ENCODE results near the gene ZNF492.
"Not testable (repeated sequence)": the region's sequence is repeated elsewhere in the genome, so short reads cannot be mapped to it uniquely, and the experiment has no call there.

The ZNF492 gene

GRCh38 chr19:22606954-22607652 lies 27.0 kb upstream of the ZNF492 start:
- ATAC-seq (replicated peaks; ENCODE audit: extremely low read depth, poor library complexity, severe bottlenecking) = no peak
- Mint-ChIP-seq H3K36me3 (ENCODE audit: insufficient read depth) (no peaks in the 10 kb centered on the region), H3K9me3 (peaks cover 11% of the 10 kb centered on the region), H3K4me1 (no peaks in the 10 kb centered on the region), H3K27ac (ENCODE audit: low read depth) (no peak overlapping the region), H3K27me3 (no peaks in the 10 kb centered on the region), H3K4me3 (no peak overlapping the region)
- DNase-seq (ENCODE audit: low spot score in 2 of 2) = no peak

DNA sequence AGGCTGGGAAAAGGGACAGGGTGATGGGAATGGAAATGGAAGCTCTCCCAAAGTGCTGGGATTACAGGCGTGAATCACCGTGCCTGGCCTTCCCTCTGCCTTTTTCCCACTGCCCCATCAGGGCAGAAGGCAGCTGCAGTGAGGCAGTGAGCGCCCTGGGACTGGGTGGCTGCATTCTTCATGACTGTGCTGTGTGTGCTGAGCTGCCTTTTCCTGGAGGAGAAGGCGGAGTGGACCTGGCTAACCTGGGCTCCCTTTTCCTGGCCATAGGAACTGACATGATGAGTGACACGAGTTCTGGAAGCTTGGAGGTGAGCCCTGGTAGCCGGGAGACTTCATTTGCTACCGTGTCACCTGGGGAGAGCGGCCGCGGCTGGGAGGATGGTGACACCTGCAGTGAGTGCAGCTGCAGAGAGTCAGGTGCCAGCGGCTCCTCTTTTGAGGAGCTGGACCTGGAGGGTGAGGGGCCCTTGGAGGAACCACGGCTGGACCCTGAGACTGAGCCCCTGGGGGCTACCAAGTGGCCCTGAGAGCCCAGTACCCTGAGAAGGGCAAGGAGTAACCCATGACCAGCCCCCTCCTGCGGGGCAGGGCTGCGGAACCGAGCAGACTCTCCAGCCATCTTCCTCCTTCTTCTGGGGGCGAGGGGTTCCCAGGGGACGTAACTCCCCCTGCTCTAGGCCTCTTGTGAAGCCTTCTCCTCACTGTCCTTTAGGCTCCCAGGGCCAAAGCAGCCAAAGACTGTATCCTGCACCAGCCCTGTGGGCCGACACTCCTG lies 26.3 kb upstream of the ZNF492 start:
- no peaks in the 10 kb centered on the region for H3K27me3 Mint-ChIP-seq
- DNase-seq (ENCODE audit: low spot score in 2 of 2) (no peak), ATAC-seq (replicated peaks; ENCODE audit: extremely low read depth, poor library complexity, severe bottlenecking) (no peak)
- peaks cover 11% of the 10 kb centered on the region for H3K9me3 Mint-ChIP-seq
- H3K4me3 Mint-ChIP-seq = no peak overlapping the region
- H3K4me1 Mint-ChIP-seq = no peaks in the 10 kb centered on the region
- H3K36me3 Mint-ChIP-seq (ENCODE audit: insufficient read depth) = no peaks in the 10 kb centered on the region
- H3K27ac Mint-ChIP-seq (ENCODE audit: low read depth) = no peak overlapping the region

GRCh38 chr19:22608441-22608840 lies 25.7 kb upstream of the ZNF492 start:
- Mint-ChIP-seq H3K4me3 (no peak overlapping the region), H3K36me3 (ENCODE audit: insufficient read depth) (no peaks in the 10 kb centered on the region), H3K9me3 (peaks cover 11% of the 10 kb centered on the region), H3K27ac (ENCODE audit: low read depth) (no peak overlapping the region), H3K4me1 (no peaks in the 10 kb centered on the region), H3K27me3 (no peaks in the 10 kb centered on the region)
- DNase-seq (ENCODE audit: low spot score in 2 of 2) = no peak
- no peak for ATAC-seq (replicated peaks; ENCODE audit: extremely low read depth, poor library complexity, severe bottlenecking)

DNA sequence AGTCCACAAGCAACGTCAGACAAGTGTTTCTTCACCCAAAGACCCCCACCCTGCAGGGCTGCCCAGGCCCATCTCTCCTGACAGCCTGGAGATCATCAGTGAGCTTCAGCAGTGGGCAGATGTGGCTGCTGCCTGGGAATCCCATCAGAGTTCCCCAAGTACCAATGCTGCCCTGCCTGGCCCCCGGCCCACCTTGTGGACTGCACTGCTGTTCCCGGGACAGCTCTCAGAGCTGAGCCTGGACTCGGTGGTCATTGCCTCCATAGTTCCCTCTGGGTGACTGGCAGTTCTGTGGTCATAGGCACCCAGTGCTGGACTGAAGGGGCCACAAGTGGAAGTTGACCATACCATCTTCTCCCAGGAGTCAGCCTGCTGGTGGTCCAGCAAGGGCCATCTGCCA lies 24.5 kb upstream of the ZNF492 start:
- H3K27me3 Mint-ChIP-seq = no peaks in the 10 kb centered on the region
- DNase-seq (ENCODE audit: low spot score in 2 of 2) (no peak), ATAC-seq (replicated peaks; ENCODE audit: extremely low read depth, poor library complexity, severe bottlenecking) (no peak)
- no peak overlapping the region for H3K4me3 Mint-ChIP-seq
- H3K36me3 Mint-ChIP-seq (ENCODE audit: insufficient read depth) = no peaks in the 10 kb centered on the region
- no peaks in the 10 kb centered on the region for H3K4me1 Mint-ChIP-seq
- no peak overlapping the region for H3K27ac Mint-ChIP-seq (ENCODE audit: low read depth)
- peaks cover 11% of the 10 kb centered on the region for H3K9me3 Mint-ChIP-seq

DNA sequence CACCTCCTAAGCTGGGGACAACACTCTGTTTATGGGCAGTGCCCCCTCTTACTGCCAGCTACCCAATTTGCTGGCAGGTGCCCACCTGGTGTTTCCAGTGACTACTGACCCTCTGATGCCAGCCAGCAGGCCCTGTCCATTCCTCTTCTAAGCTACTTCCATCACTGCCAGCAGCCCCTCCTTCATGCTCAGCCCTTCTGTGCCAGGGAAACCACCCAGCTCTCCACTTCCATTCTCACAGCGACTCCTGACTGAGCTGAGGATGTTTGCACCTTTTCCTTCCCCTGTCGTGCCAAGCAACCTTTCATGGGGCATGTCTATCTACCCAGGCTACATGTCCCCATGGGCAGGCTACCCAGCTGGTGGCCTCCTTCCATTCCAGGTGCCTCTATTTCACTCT lies 24.0 kb upstream of the ZNF492 start:
- Mint-ChIP-seq H3K4me1 (no peaks in the 10 kb centered on the region), H3K27ac (ENCODE audit: low read depth) (no peak overlapping the region), H3K36me3 (ENCODE audit: insufficient read depth) (no peaks in the 10 kb centered on the region), H3K4me3 (no peak overlapping the region), H3K27me3 (no peaks in the 10 kb centered on the region), H3K9me3 (peaks cover 11% of the 10 kb centered on the region)
- no peak for DNase-seq (ENCODE audit: low spot score in 2 of 2)
- ATAC-seq (replicated peaks; ENCODE audit: extremely low read depth, poor library complexity, severe bottlenecking) = no peak

- no peak overlapping the region for H3K27ac Mint-ChIP-seq (ENCODE audit: low read depth)
- H3K9me3 Mint-ChIP-seq = peaks cover 5% of the 10 kb centered on the region
- ATAC-seq (replicated peaks; ENCODE audit: extremely low read depth, poor library complexity, severe bottlenecking) (no peak), DNase-seq (ENCODE audit: low spot score in 2 of 2) (no peak)
- H3K36me3 Mint-ChIP-seq (ENCODE audit: insufficient read depth) = no peaks in the 10 kb centered on the region
- H3K4me3 Mint-ChIP-seq = no peak overlapping the region
- no peaks in the 10 kb centered on the region for H3K4me1 Mint-ChIP-seq
- no peaks in the 10 kb centered on the region for H3K27me3 Mint-ChIP-seq
Observed at GRCh38 chr19:22612316-22612715, 21.8 kb upstream of the ZNF492 start.

GRCh38 chr19:22616659-22617058 lies 17.5 kb upstream of the ZNF492 start:
- H3K4me1 Mint-ChIP-seq = no peaks in the 10 kb centered on the region
- no peak for DNase-seq (ENCODE audit: low spot score in 2 of 2)
- H3K4me3 Mint-ChIP-seq = no peak overlapping the region
- H3K27ac Mint-ChIP-seq (ENCODE audit: low read depth) = no peak overlapping the region
- ATAC-seq (replicated peaks; ENCODE audit: extremely low read depth, poor library complexity, severe bottlenecking) = no peak
- peaks cover 2% of the 10 kb centered on the region for H3K9me3 Mint-ChIP-seq
- no peaks in the 10 kb centered on the region for H3K36me3 Mint-ChIP-seq (ENCODE audit: insufficient read depth)
- H3K27me3 Mint-ChIP-seq = no peaks in the 10 kb centered on the region

GRCh38 chr19:22617181-22617580 lies 16.9 kb upstream of the ZNF492 start:
- H3K27ac Mint-ChIP-seq (ENCODE audit: low read depth); H3K9me3 Mint-ChIP-seq; H3K27me3 Mint-ChIP-seq; ATAC-seq (replicated peaks; ENCODE audit: extremely low read depth, poor library complexity, severe bottlenecking); H3K4me1 Mint-ChIP-seq; H3K36me3 Mint-ChIP-seq (ENCODE audit: insufficient read depth); H3K4me3 Mint-ChIP-seq; DNase-seq (ENCODE audit: low spot score in 2 of 2): not testable (repeated sequence)

DNA sequence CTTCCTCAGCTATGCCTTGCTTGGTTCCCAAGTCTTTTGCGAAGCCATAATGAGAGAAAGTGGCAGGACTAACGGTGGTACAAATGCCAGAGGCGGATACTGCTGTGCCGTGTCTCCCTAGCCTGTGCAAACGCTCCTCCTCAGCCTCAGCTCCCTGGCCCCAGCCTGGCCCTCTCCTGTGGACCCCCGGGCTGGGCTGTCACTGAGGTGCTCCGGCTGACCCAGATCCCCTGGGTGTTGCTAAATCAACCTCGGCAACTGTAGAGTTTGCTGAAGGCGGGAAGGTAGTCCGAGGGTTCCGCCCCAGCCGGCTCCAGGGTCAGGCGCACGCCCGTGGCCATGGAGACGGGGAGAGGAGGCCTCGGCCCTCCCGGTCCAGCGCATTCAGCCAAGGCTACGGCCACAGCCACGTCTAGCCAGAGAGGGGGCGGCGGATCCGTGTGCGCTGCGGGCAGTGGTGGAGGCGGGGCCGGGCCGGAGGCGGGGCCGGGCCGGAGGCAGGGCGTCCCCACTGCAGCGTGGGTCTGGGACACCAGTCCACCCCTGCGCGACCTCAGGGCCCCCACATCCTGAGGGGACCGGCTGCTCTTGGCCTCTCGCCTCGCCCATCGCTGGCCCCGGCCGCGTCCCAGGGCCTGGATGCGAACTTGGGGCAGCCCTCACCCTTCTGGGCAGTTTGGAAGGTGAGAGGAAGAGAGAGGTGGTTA lies 16.4 kb upstream of the ZNF492 start:
- H3K9me3 Mint-ChIP-seq = no peaks in the 10 kb centered on the region
- ATAC-seq (replicated peaks; ENCODE audit: extremely low read depth, poor library complexity, severe bottlenecking) (no peak), DNase-seq (ENCODE audit: low spot score in 2 of 2) (no peak)
- H3K27ac Mint-ChIP-seq (ENCODE audit: low read depth) = no peak overlapping the region
- H3K4me3 Mint-ChIP-seq = no peak overlapping the region
- no peaks in the 10 kb centered on the region for H3K27me3 Mint-ChIP-seq
- H3K4me1 Mint-ChIP-seq = no peaks in the 10 kb centered on the region
- no peaks in the 10 kb centered on the region for H3K36me3 Mint-ChIP-seq (ENCODE audit: insufficient read depth)

- DNase-seq (ENCODE audit: low spot score in 2 of 2) (no peak), ATAC-seq (replicated peaks; ENCODE audit: extremely low read depth, poor library complexity, severe bottlenecking) (no peak)
- Mint-ChIP-seq H3K4me3 (no peak overlapping the region), H3K27ac (ENCODE audit: low read depth) (no peak overlapping the region), H3K36me3 (ENCODE audit: insufficient read depth) (no peaks in the 10 kb centered on the region), H3K27me3 (no peaks in the 10 kb centered on the region), H3K9me3 (no peaks in the 10 kb centered on the region), H3K4me1 (no peaks in the 10 kb centered on the region)
Observed at GRCh38 chr19:22619371-22619770, 14.8 kb upstream of the ZNF492 start.

DNA sequence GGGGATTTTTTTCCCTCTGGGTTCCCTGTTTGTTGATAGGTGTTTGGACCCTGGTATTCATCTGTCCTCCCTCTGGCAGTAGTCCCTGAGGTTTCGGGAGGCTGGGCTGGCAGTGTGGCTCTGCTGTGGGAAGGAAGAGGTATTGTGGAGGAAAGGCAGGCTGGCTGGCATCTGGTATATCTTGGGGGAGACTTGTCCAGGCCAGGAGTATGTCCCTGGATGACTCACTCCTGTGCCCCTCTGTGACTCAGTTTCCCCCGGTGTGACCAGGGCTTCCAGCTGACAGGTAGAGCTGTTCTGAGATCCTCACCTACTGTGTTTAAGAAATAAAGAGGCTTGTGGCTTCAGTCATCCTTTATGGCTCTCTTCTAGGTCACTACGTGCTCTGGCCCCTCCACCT lies 14.2 kb upstream of the ZNF492 start:
- Mint-ChIP-seq H3K9me3 (no peaks in the 10 kb centered on the region), H3K4me3 (no peak overlapping the region), H3K4me1 (no peaks in the 10 kb centered on the region), H3K27me3 (no peaks in the 10 kb centered on the region), H3K36me3 (ENCODE audit: insufficient read depth) (no peaks in the 10 kb centered on the region), H3K27ac (ENCODE audit: low read depth) (no peak overlapping the region)
- DNase-seq (ENCODE audit: low spot score in 2 of 2) (no peak), ATAC-seq (replicated peaks; ENCODE audit: extremely low read depth, poor library complexity, severe bottlenecking) (no peak)

DNA sequence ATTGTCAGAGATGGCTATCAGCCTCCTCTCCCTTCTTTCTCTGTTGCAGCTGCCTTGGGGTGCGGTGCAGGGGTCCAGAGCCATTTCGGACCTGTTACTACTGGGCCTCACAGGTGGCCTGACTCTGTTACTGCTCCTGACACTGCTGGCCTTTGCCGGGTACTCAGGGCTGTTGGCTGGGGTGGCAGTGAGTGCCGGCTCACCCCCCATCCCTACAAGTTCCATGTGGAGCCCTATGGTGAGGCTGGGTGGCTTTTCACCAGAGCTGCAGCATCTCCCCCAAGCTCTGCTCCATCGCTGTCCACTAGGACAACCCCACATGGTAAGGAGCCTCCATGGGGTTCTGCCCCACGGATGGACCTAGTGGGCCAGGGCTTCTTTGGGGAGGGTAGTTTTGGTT lies 13.7 kb upstream of the ZNF492 start:
- ATAC-seq (replicated peaks; ENCODE audit: extremely low read depth, poor library complexity, severe bottlenecking) = no peak
- DNase-seq (ENCODE audit: low spot score in 2 of 2) = no peak
- Mint-ChIP-seq H3K4me3 (no peak overlapping the region), H3K27ac (ENCODE audit: low read depth) (no peak overlapping the region), H3K36me3 (ENCODE audit: insufficient read depth) (peaks cover 2% of the 10 kb centered on the region), H3K27me3 (no peaks in the 10 kb centered on the region), H3K9me3 (no peaks in the 10 kb centered on the region), H3K4me1 (no peaks in the 10 kb centered on the region)

DNA sequence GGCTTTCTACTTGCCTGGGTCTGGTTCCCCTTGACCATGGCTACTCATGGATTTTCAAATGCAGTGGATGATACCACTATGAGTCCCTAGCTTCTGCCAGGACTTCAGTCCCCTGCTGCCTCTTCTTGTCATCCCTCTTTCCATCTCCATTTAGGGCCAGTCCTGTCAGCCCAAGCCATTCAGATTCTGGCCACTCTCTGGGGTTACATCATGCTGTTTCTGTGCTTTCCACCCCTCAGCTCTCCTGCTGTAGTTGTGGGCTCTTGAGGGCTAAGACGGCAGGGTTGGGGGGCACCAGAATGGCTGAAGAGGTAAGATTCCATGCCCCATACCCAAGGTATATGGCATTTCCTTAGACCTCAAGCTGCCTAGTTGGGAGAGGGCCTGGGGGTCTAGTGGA lies 13.2 kb upstream of the ZNF492 start:
- peaks cover 2% of the 10 kb centered on the region for H3K36me3 Mint-ChIP-seq (ENCODE audit: insufficient read depth)
- no peaks in the 10 kb centered on the region for H3K27me3 Mint-ChIP-seq
- no peak for DNase-seq (ENCODE audit: low spot score in 2 of 2)
- H3K4me3 Mint-ChIP-seq = no peak overlapping the region
- ATAC-seq (replicated peaks; ENCODE audit: extremely low read depth, poor library complexity, severe bottlenecking) = no peak
- H3K27ac Mint-ChIP-seq (ENCODE audit: low read depth) = no peak overlapping the region
- no peaks in the 10 kb centered on the region for H3K4me1 Mint-ChIP-seq
- H3K9me3 Mint-ChIP-seq = no peaks in the 10 kb centered on the region
